ENCODE data around the gene TMEM250.

TMEM250 gene

DNA sequence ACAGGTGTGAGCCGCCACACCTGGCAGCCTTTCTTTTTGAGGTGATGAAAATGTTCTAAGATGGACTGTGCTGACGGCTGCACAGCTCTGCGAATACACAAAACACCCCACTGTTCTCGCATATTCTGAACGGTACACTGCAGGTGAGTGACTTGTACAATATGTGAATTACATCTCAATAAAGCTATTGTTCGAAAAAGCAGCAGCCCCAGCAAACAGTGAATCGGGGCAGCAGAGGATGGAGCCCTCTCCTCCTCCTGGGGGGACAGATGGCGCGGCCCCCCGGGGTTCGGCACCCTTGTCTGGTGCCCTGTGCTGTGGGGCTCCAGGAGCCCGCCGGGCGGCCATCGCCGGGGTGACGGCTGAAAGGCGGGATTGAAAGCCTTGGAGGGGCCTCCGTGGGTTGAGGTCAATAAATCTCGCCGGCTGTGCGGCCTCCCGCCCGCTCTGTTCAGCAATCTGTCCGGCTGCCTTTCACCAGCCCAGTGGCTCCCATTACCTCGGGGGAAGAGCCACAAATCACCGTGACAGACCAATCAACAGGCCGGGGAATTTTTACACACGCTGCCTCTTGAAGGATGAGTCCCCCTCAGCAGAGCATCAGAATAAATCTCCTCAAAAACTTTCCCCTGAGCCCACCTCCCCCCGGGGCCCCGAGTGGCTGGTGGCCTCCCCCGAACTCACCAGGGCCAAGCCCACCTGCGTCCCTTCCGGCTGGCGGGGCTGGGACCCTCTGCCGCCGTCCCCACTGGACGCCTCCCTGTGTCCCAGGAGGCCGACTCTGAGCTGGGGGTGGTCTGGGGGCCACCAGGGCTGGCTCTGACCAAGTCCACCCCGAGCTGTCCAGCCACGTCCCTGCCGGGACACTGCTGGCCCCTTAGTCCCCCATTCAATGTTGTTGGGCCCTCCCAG is 37.8 kb upstream of the TMEM250 start:
- no peak for TF ChIP-seq YY1 (IDR thresholded peaks at IDR 0.05; ENCODE audit: insufficient read depth, insufficient read length)
- TF ChIP-seq SUZ12 (IDR thresholded peaks at IDR 0.05; ENCODE audit: extremely low read depth, insufficient read depth, insufficient read length) = no peak
- TF ChIP-seq ZNF274 (IDR thresholded peaks at IDR 0.05; ENCODE audit: low read depth, low read length) = no peak
- Histone ChIP-seq H3K27me3 (ENCODE audit: insufficient read depth, insufficient read length) (peaks cover 4% of the 10 kb centered on the region), H3K36me3 (ENCODE audit: insufficient read depth, insufficient read length, low read length) (no peaks in the 10 kb centered on the region), H3K9me3 (ENCODE audit: insufficient read depth, low read length) (no peaks in the 10 kb centered on the region), H3K4me1 (ENCODE audit: insufficient read depth, insufficient read length) (peaks cover 35% of the 10 kb centered on the region), H3K4me3 (ENCODE audit: insufficient read length, low read depth) (no peak overlapping the region), H3K9ac (ENCODE audit: insufficient read length, low read depth) (no peak overlapping the region)
- no peak for DNase-seq (ENCODE audit: low read depth, low spot score)

GRCh38 chr9:136155576-136155975 is 36.9 kb upstream of the TMEM250 start:
- no peak overlapping the region for H3K4me3 ChIP-seq (ENCODE audit: insufficient read length, low read depth)
- TF ChIP-seq ZNF274 (IDR thresholded peaks at IDR 0.05; ENCODE audit: low read depth, low read length) (no peak), SUZ12 (IDR thresholded peaks at IDR 0.05; ENCODE audit: extremely low read depth, insufficient read depth, insufficient read length) (no peak), YY1 (IDR thresholded peaks at IDR 0.05; ENCODE audit: insufficient read depth, insufficient read length) (no peak)
- H3K36me3 ChIP-seq (ENCODE audit: insufficient read depth, insufficient read length, low read length) = no peaks in the 10 kb centered on the region
- peaks cover 4% of the 10 kb centered on the region for H3K27me3 ChIP-seq (ENCODE audit: insufficient read depth, insufficient read length)
- no peak for DNase-seq (ENCODE audit: low read depth, low spot score)
- H3K9ac ChIP-seq (ENCODE audit: insufficient read length, low read depth) = no peak overlapping the region
- H3K9me3 ChIP-seq (ENCODE audit: insufficient read depth, low read length) = no peaks in the 10 kb centered on the region
- peaks cover 36% of the 10 kb centered on the region for H3K4me1 ChIP-seq (ENCODE audit: insufficient read depth, insufficient read length)

- H3K4me1 ChIP-seq (ENCODE audit: insufficient read depth, insufficient read length) = peaks cover 35% of the 10 kb centered on the region
- no peaks in the 10 kb centered on the region for H3K9me3 ChIP-seq (ENCODE audit: insufficient read depth, low read length)
- H3K36me3 ChIP-seq (ENCODE audit: insufficient read depth, insufficient read length, low read length) = no peaks in the 10 kb centered on the region
- peaks cover 6% of the 10 kb centered on the region for H3K27me3 ChIP-seq (ENCODE audit: insufficient read depth, insufficient read length)
- DNase-seq (ENCODE audit: low read depth, low spot score) = no peak
- H3K9ac ChIP-seq (ENCODE audit: insufficient read length, low read depth) = no peak overlapping the region
- H3K4me3 ChIP-seq (ENCODE audit: insufficient read length, low read depth) = no peak overlapping the region
- no peak for TF ChIP-seq ZNF274 (IDR thresholded peaks at IDR 0.05; ENCODE audit: low read depth, low read length)
- no peak for TF ChIP-seq YY1 (IDR thresholded peaks at IDR 0.05; ENCODE audit: insufficient read depth, insufficient read length)
- TF ChIP-seq SUZ12 (IDR thresholded peaks at IDR 0.05; ENCODE audit: extremely low read depth, insufficient read depth, insufficient read length) = no peak
Observed at GRCh38 chr9:136154943-136155342, 36.3 kb upstream of the TMEM250 start.

GRCh38 chr9:136153381-136154065 is 34.8 kb upstream of the TMEM250 start:
- H3K36me3 ChIP-seq (ENCODE audit: insufficient read depth, insufficient read length, low read length) = no peaks in the 10 kb centered on the region
- H3K27me3 ChIP-seq (ENCODE audit: insufficient read depth, insufficient read length) = peaks cover 6% of the 10 kb centered on the region
- H3K9ac ChIP-seq (ENCODE audit: insufficient read length, low read depth) = peak overlapping the region; percentile 27
- no peak overlapping the region for H3K4me3 ChIP-seq (ENCODE audit: insufficient read length, low read depth)
- H3K9me3 ChIP-seq (ENCODE audit: insufficient read depth, low read length) = no peaks in the 10 kb centered on the region
- peaks cover 39% of the 10 kb centered on the region for H3K4me1 ChIP-seq (ENCODE audit: insufficient read depth, insufficient read length)
- TF ChIP-seq ZNF274 (IDR thresholded peaks at IDR 0.05; ENCODE audit: low read depth, low read length) (no peak), YY1 (IDR thresholded peaks at IDR 0.05; ENCODE audit: insufficient read depth, insufficient read length) (no peak), SUZ12 (IDR thresholded peaks at IDR 0.05; ENCODE audit: extremely low read depth, insufficient read depth, insufficient read length) (no peak)
- DNase-seq (ENCODE audit: low read depth, low spot score) = no peak

GRCh38 chr9:136152931-136153330 is 34.3 kb upstream of the TMEM250 start:
- no peak overlapping the region for H3K4me3 ChIP-seq (ENCODE audit: insufficient read length, low read depth)
- H3K4me1 ChIP-seq (ENCODE audit: insufficient read depth, insufficient read length) = peaks cover 45% of the 10 kb centered on the region
- no peak for DNase-seq (ENCODE audit: low read depth, low spot score)
- no peaks in the 10 kb centered on the region for H3K9me3 ChIP-seq (ENCODE audit: insufficient read depth, low read length)
- no peaks in the 10 kb centered on the region for H3K36me3 ChIP-seq (ENCODE audit: insufficient read depth, insufficient read length, low read length)
- H3K27me3 ChIP-seq (ENCODE audit: insufficient read depth, insufficient read length) = peaks cover 4% of the 10 kb centered on the region
- peak overlapping the region; percentile 6 for H3K9ac ChIP-seq (ENCODE audit: insufficient read length, low read depth)
- no peak for TF ChIP-seq SUZ12 (IDR thresholded peaks at IDR 0.05; ENCODE audit: extremely low read depth, insufficient read depth, insufficient read length)
- TF ChIP-seq YY1 (IDR thresholded peaks at IDR 0.05; ENCODE audit: insufficient read depth, insufficient read length) = no peak
- TF ChIP-seq ZNF274 (IDR thresholded peaks at IDR 0.05; ENCODE audit: low read depth, low read length) = no peak

GRCh38 chr9:136152543-136152866 is 33.8 kb upstream of the TMEM250 start:
- no peak for TF ChIP-seq ZNF274 (IDR thresholded peaks at IDR 0.05; ENCODE audit: low read depth, low read length)
- no peak for TF ChIP-seq SUZ12 (IDR thresholded peaks at IDR 0.05; ENCODE audit: extremely low read depth, insufficient read depth, insufficient read length)
- TF ChIP-seq YY1 (IDR thresholded peaks at IDR 0.05; ENCODE audit: insufficient read depth, insufficient read length) = no peak
- no peaks in the 10 kb centered on the region for H3K36me3 ChIP-seq (ENCODE audit: insufficient read depth, insufficient read length, low read length)
- peak overlapping the region; percentile 6 for H3K9ac ChIP-seq (ENCODE audit: insufficient read length, low read depth)
- peaks cover 47% of the 10 kb centered on the region for H3K4me1 ChIP-seq (ENCODE audit: insufficient read depth, insufficient read length)
- peaks cover 2% of the 10 kb centered on the region for H3K27me3 ChIP-seq (ENCODE audit: insufficient read depth, insufficient read length)
- no peak overlapping the region for H3K4me3 ChIP-seq (ENCODE audit: insufficient read length, low read depth)
- DNase-seq (ENCODE audit: low read depth, low spot score) = no peak
- no peaks in the 10 kb centered on the region for H3K9me3 ChIP-seq (ENCODE audit: insufficient read depth, low read length)

All from NT2/D1 (cell line).